Effector CD8-positive, alpha-beta T cell (primary cell): ENCODE data around the gene DIAPH3.

Experiments used
- DNase-seq: peaks from one replicate; lab custom pipeline; 2025; lab: John Stamatoyannopoulos, UW

Gene DIAPH3

GRCh38 chr13:59674616-59675015 is 489.1 kb downstream of the DIAPH3 start:
- no peak for DNase-seq

GRCh38 chr13:59673286-59673685 is 490.4 kb downstream of the DIAPH3 start:
- no peak for DNase-seq

DNA sequence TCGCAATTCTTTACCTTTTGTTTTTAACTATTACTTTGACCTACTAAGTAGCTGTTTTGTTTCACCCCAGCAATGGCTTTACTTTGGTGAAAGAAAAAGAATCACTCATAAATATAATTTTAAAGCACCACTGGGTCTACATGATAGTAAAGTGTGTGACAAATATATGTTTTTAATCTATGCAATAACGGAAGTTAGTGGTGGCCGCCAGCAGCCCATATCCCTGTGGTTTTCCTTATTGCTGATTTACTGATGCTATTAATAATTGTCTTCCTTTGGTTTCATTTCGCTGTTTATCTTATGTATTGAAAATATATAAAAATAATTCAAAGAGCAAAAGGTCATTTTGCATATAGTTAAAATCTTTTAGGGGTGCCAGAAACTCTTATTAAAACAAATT is 491.3 kb downstream of the DIAPH3 start:
- no peak for DNase-seq

- DNase-seq: no peak
These were observed 491.8 kb downstream of the DIAPH3 start for GRCh38 chr13:59671881-59672280.

- DNase-seq: no peak
These were observed 497.2 kb downstream of the DIAPH3 start for GRCh38 chr13:59666504-59666903.

GRCh38 chr13:59665732-59666131 is 498.0 kb downstream of the DIAPH3 start:
- DNase-seq: no peak

DNA sequence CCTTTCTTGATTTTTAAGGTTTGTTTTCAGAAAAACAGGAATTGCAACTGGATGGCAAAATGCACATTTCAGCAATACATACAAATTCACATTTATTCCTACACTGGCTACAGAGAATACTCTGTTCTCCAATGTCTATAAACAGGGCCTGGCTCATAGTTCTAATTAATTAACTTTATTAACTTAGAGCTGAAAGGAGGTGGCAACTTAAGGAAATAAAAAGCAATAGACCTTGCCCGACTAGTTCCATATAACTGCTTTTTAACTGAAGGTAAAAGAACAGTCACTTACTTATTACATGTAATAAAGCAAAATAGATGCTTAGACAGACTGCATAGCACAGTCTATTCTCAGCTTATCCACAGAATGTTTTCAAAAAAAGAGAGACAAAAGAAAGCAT is 498.5 kb downstream of the DIAPH3 start:
- no peak for DNase-seq

GRCh38 chr13:59664586-59664985 is 499.1 kb downstream of the DIAPH3 start:
- no peak for DNase-seq

- DNase-seq: no peak
These were observed 500.0 kb downstream of the DIAPH3 start for GRCh38 chr13:59663707-59664106.

- DNase-seq: no peak
These were observed 503.1 kb downstream of the DIAPH3 start for GRCh38 chr13:59660582-59660981.

- no peak for DNase-seq
These were observed 503.7 kb downstream of the DIAPH3 start for GRCh38 chr13:59659981-59660380.

DNA sequence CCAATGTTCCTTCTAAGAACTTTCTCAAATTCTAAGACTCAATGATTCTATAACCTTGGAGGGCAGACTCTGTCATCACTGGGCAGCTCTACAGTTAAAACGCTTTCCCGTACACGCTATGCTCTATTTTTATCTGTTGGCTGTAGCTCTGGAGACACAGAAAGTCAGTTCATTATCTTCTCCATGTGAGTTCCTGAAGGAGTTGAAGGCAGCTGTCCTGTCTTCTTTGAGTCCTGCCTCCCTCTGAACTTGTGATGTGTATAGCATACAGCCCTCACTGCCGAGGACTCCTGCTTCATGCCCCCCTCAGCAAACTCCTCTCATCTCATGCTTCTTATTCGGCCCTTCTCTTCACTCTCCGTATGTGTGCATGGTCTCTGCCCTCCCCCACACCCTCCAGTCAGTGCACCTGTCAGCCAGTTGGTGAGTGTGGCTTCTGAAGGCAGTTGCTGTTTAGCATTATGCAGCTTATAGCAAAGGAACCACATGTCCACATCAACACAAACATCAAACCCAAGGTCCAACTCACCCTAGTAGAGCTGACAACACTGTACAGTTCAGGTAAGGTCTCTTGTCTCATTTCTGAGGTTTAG is 504.9 kb downstream of the DIAPH3 start:
- DNase-seq: no peak

DNA sequence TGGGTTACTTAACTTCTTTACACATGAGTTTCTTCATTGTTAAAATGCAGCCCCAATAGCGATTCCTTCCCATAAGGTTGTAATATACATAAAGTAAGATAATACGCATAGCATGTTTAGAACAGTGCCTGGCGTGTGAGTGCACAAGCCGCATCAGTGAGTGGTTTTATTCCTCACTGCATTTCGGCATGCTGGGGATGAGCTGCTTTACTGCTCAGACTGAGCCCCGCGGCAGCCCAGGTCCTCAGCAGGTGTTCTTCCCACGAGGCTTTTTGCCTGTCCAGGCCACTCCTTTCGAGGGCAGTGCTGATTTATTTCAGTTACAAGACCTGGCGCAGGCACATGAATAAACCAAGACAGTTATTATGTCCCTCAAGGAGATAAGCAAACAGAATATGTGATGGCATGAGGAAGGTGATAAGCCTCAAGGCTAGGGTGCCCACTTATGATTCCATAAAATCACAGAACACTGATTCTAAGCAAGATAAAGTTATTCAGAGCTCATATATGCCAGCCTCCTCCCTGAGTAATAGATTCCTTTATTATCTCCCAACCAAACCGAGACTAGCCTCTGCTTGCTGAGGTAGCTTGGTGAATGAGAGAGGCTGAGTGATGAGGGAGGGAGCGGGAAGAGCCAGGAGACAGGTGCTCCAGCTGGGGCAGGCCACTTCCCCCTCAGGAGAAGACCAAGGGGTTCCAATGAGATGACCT is 505.5 kb downstream of the DIAPH3 start:
- no peak for DNase-seq

DNA sequence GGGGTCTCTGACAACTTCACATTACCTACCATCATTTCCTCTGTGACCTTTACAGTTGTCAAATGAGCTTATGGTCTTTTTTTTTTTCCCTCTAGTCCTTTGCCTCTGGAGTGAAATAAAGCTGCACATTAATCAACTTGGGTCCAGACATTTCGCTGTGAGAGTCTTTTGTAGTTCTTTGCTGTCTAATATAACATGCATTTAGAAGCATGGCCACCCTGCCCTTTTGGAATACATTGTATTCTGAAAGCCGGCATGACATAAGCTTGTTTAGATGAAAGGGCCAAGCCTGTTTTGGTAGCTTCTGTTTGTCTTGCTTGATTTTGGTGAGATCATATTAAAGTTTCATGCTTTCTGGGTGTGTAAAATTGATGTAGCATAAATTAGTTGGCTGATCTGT is 509.8 kb downstream of the DIAPH3 start:
- no peak for DNase-seq

DNA sequence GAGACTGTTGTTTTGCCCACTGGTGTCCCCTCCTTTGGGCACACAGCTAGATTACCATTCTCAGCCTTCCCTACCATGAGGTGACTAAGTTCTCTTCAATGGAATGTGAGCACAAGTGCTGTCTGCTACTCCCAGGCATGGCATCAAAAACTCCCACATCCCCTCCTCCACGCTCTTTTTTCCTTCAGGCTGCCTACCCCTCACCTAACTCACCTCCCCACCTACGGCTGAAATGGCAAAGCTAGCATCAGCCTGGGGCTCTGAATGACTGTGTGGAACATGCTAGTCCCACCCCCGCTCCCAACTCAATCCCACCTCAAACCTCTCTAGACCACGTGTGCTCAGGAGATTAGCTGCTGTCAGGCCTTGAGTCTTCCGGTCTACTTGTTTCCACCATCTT is 512.2 kb downstream of the DIAPH3 start:
- DNase-seq: no peak

- DNase-seq: no peak
These were observed 519.7 kb downstream of the DIAPH3 start for GRCh38 chr13:59643906-59644626.

DNA sequence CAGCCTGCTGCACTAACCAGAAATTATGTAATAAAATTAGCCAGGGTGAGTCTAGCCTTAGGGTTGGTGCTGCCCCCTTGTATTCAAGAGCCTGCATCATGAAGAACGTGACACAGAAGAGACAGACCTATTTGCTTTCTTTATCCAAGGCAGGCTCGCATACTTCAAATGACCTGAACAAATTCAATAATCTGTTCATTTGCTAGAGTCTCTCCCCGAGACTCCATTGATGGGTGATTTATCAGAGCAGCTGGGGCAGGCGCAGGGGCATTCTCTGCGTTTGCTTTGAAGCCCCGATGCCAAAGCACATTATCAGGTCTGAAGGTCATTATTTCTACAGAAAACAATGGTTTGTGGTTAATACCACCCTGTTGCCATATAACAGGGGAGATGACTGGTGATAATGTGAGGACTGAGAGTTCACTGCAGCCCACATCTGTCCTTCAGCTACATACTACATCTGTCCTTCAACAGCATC is 520.3 kb downstream of the DIAPH3 start:
- DNase-seq: no peak

- DNase-seq: no peak
These were observed 521.9 kb downstream of the DIAPH3 start for GRCh38 chr13:59641817-59642216.

DNA sequence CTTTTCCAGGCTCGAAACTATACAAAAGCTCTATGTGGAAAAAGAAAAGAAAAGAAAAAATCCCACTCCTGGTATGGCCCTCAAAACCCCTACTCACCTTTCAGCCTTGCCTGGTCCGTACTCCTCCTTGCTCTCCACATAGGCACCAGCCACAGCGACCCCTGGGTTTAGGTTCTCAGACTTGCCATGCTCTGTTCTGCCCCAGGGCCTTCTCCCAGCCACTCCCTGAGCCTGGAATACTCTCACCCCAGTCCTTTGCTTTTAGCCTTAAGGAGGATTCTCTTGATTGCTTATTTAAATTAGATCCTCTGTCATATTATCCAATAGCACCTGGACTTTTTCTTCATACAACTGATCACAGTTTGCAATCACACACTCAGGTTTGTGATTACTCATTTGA is 522.5 kb downstream of the DIAPH3 start:
- no peak for DNase-seq

DNA sequence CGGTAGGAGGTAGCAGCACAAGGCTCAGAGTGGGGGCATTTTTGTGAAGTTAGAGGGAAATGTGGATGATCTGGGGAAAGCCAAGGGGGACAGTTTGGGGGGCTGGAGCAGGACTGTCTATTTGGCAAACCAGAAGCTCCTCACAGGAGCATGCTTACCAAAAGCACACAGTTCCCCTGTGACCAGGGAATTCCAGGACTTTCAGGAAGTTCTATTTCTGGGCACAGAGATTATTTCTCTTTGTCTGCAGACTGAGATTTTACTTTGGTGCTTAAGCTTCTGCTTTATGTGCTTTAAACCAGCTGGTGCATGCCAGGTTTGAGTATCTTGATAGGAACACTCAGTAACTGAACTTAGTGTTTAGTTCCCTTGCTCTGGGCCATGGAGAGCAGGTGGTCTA is 525.3 kb downstream of the DIAPH3 start:
- no peak for DNase-seq

- DNase-seq: no peak
These were observed 528.1 kb downstream of the DIAPH3 start for GRCh38 chr13:59635589-59635988.

DNA sequence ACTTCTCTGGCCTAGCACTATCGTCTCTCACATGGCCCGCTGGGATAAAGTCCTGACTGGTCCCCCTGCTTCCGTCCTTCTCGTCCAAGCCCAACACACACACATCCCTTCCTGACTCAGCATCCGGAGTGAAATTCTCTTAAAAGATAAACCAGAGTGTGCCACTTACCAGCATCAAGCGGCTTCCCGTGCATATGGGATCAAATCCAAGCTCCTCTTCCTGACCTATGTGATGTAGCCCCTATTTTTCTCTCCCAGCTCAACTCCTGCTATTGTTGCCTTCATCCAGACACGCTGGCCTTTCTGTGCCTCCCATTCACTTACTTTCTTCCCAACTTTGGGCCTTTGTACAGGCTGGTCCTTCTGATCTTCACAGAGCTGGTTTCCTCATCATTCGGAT is 530.4 kb downstream of the DIAPH3 start:
- no peak for DNase-seq

GRCh38 chr13:59631271-59631670 is 532.5 kb downstream of the DIAPH3 start:
- DNase-seq: no peak
